GM19328 (cell line): Measurements from ENCODE around the gene KRTAP20-3.

Source experiments
- ATAC-seq: cut with Tn5 transposase; IDR thresholded peaks from one replicate; pipeline ENCODE4 v1.9.1; 2021; ENCODE audit warnings: mild to moderate bottlenecking, moderate library complexity; ENCODE audit not compliant: unreplicated experiment

The KRTAP20-3 gene

GRCh38 chr21:30642564-30642963, at the start of gene KRTAP20-3:
Gene KRTAP20-3, plus strand, starts transcription at chr21:30642864.
- ATAC-seq, result no peak

- no peak for ATAC-seq
Observed at GRCh38 chr21:30598802-30599201, 43.9 kb upstream of the KRTAP20-3 start, which contains the start of gene KRTAP6-2. Gene KRTAP6-2, minus strand, starts transcription at chr21:30598902. Its CDS starts 28 bp downstream, at chr21:30598874.

GRCh38 chr21:30600787-30601186, 41.9 kb upstream of the KRTAP20-3 start, which contains the start of gene KRTAP22-1:
Gene KRTAP22-1, plus strand, starts transcription at chr21:30601087.
- ATAC-seq, result no peak

- ATAC-seq, result no peak
Observed at GRCh38 chr21:30605968-30606367, 36.7 kb upstream of the KRTAP20-3 start.

GRCh38 chr21:30612132-30612531, 30.5 kb upstream of the KRTAP20-3 start:
- no peak for ATAC-seq

- no peak for ATAC-seq
Observed at GRCh38 chr21:30613836-30614235, 28.8 kb upstream of the KRTAP20-3 start, which contains the start of gene KRTAP6-1. Gene KRTAP6-1, minus strand, starts transcription at chr21:30613930. Its CDS starts 26 bp downstream, at chr21:30613904.

- ATAC-seq, result no peak
Observed at GRCh38 chr21:30615199-30615598, 27.5 kb upstream of the KRTAP20-3 start.

GRCh38 chr21:30616125-30616524, 26.5 kb upstream of the KRTAP20-3 start, which contains the start of gene KRTAP20-1:
Gene KRTAP20-1, plus strand, starts transcription at chr21:30616425. Its CDS starts 30 bp downstream, at chr21:30616455.
- no peak for ATAC-seq

- no peak for ATAC-seq
Observed at GRCh38 chr21:30620080-30620479, 22.6 kb upstream of the KRTAP20-3 start.

- no peak for ATAC-seq
Observed at GRCh38 chr21:30620522-30620921, 22.1 kb upstream of the KRTAP20-3 start, which contains the start of gene KRTAP20-4. Gene KRTAP20-4, plus strand, starts transcription at chr21:30620627.

GRCh38 chr21:30623362-30623761, 19.3 kb upstream of the KRTAP20-3 start:
- ATAC-seq, result no peak

GRCh38 chr21:30625449-30626165, 17.1 kb upstream of the KRTAP20-3 start:
- ATAC-seq, result no peak

- no peak for ATAC-seq
Observed at GRCh38 chr21:30628109-30628508, 14.6 kb upstream of the KRTAP20-3 start.

GRCh38 chr21:30629200-30629599, 13.5 kb upstream of the KRTAP20-3 start:
- no peak for ATAC-seq

- ATAC-seq, result no peak
Observed at GRCh38 chr21:30634906-30635305, 7.8 kb upstream of the KRTAP20-3 start, which contains the start of gene KRTAP20-2. Gene KRTAP20-2, plus strand, starts transcription at chr21:30635206. Its CDS starts 58 bp downstream, at chr21:30635264.

- ATAC-seq, result no peak
Observed at GRCh38 chr21:30638686-30639085, 4.0 kb upstream of the KRTAP20-3 start.

GRCh38 chr21:30646904-30647414, 4.3 kb downstream of the KRTAP20-3 start:
- no peak for ATAC-seq

- ATAC-seq, result no peak
Observed at GRCh38 chr21:30652891-30653290, 10.2 kb downstream of the KRTAP20-3 start.

GRCh38 chr21:30668776-30669175, 26.1 kb downstream of the KRTAP20-3 start:
- ATAC-seq, result no peak

- ATAC-seq, result no peak
Observed at GRCh38 chr21:30672985-30673650, 30.5 kb downstream of the KRTAP20-3 start.

GRCh38 chr21:30674312-30674711, 31.6 kb downstream of the KRTAP20-3 start:
- ATAC-seq, result no peak
